HEK293T (cell line): Measurements from ENCODE around the gene CHMP6.

ENCODE experiments used
- CTCF ChIA-PET: fragments of 350-600 bp; formaldehyde crosslinking; extraction: SDS; loops from one replicate; lab custom pipeline; 2021; ENCODE audit warnings: antibody characterized with exemption, inconsistent platforms; lab: Yijun Ruan, JAX
- POLR2A ChIA-PET: fragments of 350-600 bp; formaldehyde crosslinking; extraction: SDS; loops from one replicate; lab custom pipeline; 2020; ENCODE audit warnings: antibody characterized with exemption, inconsistent platforms; lab: Yijun Ruan, JAX
- DNase-seq: peaks from one replicate; pipeline ENCODE4 v3.0.0; 2012; ENCODE audit warnings: mixed read lengths; ENCODE audit errors: extremely low spot score
- ARNT ChIP-seq: fragments of 450-650 bp; IDR thresholded peaks from 2 replicates; pipeline ENCODE4 v1.6.1; 2017; ENCODE audit warnings: mild to moderate bottlenecking
- BHLHE40 ChIP-seq: fragments of 450-650 bp; IDR thresholded peaks from 2 replicates; pipeline ENCODE4 v1.6.1; 2016; ENCODE audit warnings: mild to moderate bottlenecking, moderate library complexity, borderline replicate concordance
- CTBP1 ChIP-seq: fragments of 450-650 bp; IDR thresholded peaks from 2 replicates; pipeline ENCODE4 v1.6.1; 2016; ENCODE audit warnings: borderline replicate concordance
- ELF4 ChIP-seq: fragments of 450-650 bp; IDR thresholded peaks from 2 replicates; pipeline ENCODE4 v1.6.1; 2017; ENCODE audit warnings: antibody characterized with exemption
- FOXA1 ChIP-seq: fragments of 450-650 bp; IDR thresholded peaks from 2 replicates; pipeline ENCODE4 v1.6.1; 2016; ENCODE audit warnings: mild to moderate bottlenecking
- FOXK2 ChIP-seq: fragments of 450-650 bp; IDR thresholded peaks from 2 replicates; pipeline ENCODE4 v1.6.1; 2016; ENCODE audit warnings: mild to moderate bottlenecking
- FOXM1 ChIP-seq: fragments of 450-650 bp; IDR thresholded peaks from 2 replicates; pipeline ENCODE4 v1.6.1; 2017; ENCODE audit warnings: mild to moderate bottlenecking, borderline replicate concordance
- HDGF ChIP-seq: fragments of 450-650 bp; IDR thresholded peaks from 2 replicates; pipeline ENCODE4 v1.6.1; 2017; ENCODE audit warnings: antibody characterized with exemption, borderline replicate concordance
- L3MBTL2 ChIP-seq: fragments of 450-650 bp; conservative IDR thresholded peaks from 2 replicates; pipeline ENCODE4 v1.6.1; 2016; ENCODE audit warnings: mild to moderate bottlenecking
- LEF1 ChIP-seq: fragments of 450-650 bp; IDR thresholded peaks from 2 replicates; pipeline ENCODE4 v1.6.1; 2017; ENCODE audit warnings: mild to moderate bottlenecking, borderline replicate concordance
- NFRKB ChIP-seq: fragments of 450-650 bp; IDR thresholded peaks from 2 replicates; pipeline ENCODE4 v1.6.1; 2016; ENCODE audit warnings: mild to moderate bottlenecking, moderate library complexity
- SP1 ChIP-seq: fragments of 450-650 bp; IDR thresholded peaks from 2 replicates; pipeline ENCODE4 v1.6.1; 2017
- SUZ12 ChIP-seq: fragments of 450-650 bp; IDR thresholded peaks from 2 replicates; pipeline ENCODE4 v1.6.1; 2016; ENCODE audit warnings: mild to moderate bottlenecking
- TARDBP ChIP-seq: fragments of 450-650 bp; IDR thresholded peaks from 2 replicates; pipeline ENCODE4 v1.6.1; 2016
- ZNF384 ChIP-seq: fragments of 450-650 bp; IDR thresholded peaks from 2 replicates; pipeline ENCODE4 v1.6.1; 2016
- TF ChIP-seq, protein P1 (sequence below): fragments of 450-650 bp; IDR thresholded peaks from 2 replicates; pipeline ENCODE4 v1.6.1; 2016

Gene CHMP6

DNA sequence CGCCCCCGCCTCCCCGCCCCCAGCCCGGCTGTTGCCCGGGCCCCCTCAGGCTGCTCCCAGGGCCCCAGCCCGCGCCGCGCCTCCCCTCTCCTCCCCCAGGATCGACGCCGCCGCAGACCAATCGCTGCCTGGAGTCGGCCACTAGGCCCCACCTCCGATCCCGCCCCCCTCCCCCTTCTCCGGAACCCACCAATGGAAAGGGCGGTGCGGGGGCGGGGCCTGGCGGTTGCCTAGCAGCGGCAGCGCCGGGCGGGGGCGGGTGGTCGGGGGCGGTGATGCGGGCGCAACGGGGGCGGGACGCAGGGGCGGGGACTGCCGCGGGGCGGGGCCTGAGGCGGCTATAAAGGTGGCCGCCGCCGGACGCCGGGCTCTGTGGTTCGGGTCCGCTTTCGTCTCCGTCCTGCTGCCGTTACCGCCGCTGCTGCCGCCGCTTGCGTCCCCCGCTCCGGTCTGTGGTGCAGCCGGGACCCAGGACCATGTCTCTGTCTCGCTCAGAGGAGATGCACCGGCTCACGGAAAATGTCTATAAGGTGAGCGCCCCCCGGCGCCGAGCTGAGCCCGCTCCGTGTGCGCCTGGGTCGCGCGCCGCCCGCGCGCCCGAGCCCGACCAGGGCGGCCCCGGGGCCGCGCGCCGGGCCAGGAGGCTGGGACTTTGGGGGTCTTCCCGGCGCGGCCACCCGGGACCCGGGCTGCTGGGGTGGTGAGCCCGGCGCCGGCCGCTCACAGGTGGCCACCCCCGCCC lies 43.3 kb downstream of the CHMP6 start, which contains the start of gene BAIAP2:
TSS of gene BAIAP2 (plus strand) at position 373 of the 742 bp plus-strand sequence. CDS start at position 477, 104 bp downstream.
- ChIA-PET POLR2A (interaction anchor here (0.6 to 1.2 kb wide), 10 partner anchors 9 to 565 kb away, joined by 3 to 6 read pairs (median 4); no protein-coding TSS in a partner anchor), CTCF (no interaction called here)
- peak; percentile 100 for DNase-seq
- TF ChIP-seq BHLHE40 = no peak
- TF ChIP-seq FOXM1 = no peak
- TF ChIP-seq LEF1 = no peak
- TF ChIP-seq FOXK2 = no peak
- peak; percentile 65 for TF ChIP-seq ELF4
- TF ChIP-seq NFRKB = no peak
- TF ChIP-seq ZNF384 = no peak
- 0 out of 2 replicates have a peak, but pooled peaks have one; percentile 32 for TF ChIP-seq ARNT
- TF ChIP-seq, protein P1, sequence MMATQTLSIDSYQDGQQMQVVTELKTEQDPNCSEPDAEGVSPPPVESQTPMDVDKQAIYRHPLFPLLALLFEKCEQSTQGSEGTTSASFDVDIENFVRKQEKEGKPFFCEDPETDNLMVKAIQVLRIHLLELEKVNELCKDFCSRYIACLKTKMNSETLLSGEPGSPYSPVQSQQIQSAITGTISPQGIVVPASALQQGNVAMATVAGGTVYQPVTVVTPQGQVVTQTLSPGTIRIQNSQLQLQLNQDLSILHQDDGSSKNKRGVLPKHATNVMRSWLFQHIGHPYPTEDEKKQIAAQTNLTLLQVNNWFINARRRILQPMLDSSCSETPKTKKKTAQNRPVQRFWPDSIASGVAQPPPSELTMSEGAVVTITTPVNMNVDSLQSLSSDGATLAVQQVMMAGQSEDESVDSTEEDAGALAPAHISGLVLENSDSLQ = peak; percentile 97
- TF ChIP-seq SUZ12 = no peak
- TF ChIP-seq L3MBTL2 = no peak
- no peak for TF ChIP-seq HDGF

GRCh38 chr17:81035521-81036196 lies 44.0 kb downstream of the CHMP6 start:
- DNase-seq = no peak
- ChIA-PET POLR2A (interaction anchor here (0.6 to 1.2 kb wide), 9 partner anchors 10 to 59 kb away, joined by 3 to 6 read pairs (median 4); no protein-coding TSS in a partner anchor), CTCF (no interaction called here)
- TF ChIP-seq, protein P1 = 0 out of 2 replicates have a peak, but pooled peaks have one; percentile 41
- no peak for TF ChIP-seq L3MBTL2

DNA sequence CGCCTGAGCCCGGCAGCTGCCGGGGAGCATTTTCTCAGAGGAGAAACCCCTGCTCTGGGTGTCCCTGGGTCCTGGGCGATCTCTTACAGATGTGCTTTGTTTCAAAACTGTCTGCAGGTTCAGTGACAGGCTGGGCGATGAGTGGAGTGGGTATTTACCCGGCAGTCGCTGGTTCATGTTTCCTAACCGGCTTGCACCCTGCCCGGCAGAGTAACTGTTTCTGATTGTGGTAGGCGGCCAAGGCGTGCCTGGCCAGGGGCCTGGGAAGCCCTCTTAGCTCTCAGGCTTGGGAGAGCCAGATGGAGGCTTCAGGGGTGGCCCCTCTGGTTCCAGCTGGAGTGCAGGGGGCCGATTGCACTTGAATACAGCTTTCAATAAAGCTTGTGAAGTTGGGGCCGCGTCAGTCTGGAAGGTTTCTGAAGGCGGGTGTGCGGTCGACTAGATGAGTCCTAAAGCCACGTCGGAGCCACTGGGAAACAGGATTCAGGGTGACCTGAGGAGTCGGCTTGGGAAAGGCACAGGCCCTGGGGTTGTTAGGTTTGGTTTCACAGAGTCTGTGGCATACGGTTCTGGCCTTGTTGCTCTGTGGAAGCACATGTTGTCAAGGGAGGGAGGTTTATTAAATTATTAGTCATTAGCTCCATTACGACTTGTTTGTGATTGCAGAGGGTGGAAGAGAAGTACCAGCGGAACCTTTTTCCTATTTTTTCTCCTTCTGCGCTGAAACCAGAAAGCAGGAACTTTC lies 44.7 kb downstream of the CHMP6 start:
- POLR2A ChIA-PET = interaction anchor here (1.2 kb wide), 1 partner anchor 56 kb away, joined by 4 read pairs; no protein-coding TSS in a partner anchor
- CTCF ChIA-PET = interaction anchor here (0.6 kb wide), 1 partner anchor 43 kb away, joined by 3 read pairs; no protein-coding TSS in a partner anchor
- no peak for TF ChIP-seq LEF1
- TF ChIP-seq, protein P1 = no peak
- no peak for TF ChIP-seq FOXA1
- TF ChIP-seq L3MBTL2 = no peak
- TF ChIP-seq SP1 = no peak
- TF ChIP-seq ELF4 = no peak
- TF ChIP-seq FOXM1 = no peak
- no peak for TF ChIP-seq TARDBP
- no peak for TF ChIP-seq ARNT
- TF ChIP-seq NFRKB = no peak
- TF ChIP-seq HDGF = no peak
- TF ChIP-seq CTBP1 = no peak
- no peak for TF ChIP-seq ZNF384
- TF ChIP-seq BHLHE40 = no peak
- TF ChIP-seq SUZ12 = no peak
- TF ChIP-seq FOXK2 = no peak
- no peak for DNase-seq

DNA sequence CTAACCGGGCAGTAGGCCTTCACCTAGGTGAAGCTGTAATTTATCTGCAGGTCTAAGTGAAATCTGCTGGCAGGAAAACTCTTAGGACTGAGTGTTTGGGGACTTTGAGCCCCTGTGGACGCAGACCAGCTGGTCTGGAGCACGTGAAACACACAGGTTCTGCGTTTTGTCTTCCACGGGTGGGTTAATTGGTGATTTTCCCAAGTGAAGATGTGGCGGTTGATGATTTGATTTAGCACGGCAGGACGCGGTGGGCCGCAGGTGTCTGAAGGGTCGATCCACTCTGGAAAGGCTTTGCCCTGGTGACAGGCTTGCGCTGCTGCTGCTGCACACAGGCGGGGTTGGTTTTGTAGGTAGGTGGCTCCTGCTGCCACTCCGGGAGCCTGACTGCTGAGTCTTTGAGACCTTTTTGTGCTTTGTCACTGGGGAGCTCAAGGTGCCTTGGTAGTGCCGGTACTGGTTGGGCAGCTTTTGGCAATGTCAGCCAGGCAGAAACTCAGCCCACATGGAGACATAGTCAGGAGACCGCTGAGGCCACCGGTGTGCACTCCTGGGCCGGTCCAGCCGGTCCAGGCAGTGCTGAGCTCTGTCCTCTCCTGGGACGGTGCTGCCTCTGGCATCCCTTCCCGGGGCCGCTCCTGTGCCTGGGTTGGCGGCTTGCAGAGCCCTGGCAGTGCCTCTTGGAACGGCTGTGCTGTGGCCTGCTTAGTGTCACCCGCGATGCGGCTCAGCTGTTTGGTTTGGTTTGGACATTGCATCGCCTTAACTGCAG lies 45.6 kb downstream of the CHMP6 start:
- CTCF ChIA-PET = interaction anchor here (0.6 to 1.0 kb wide), 3 partner anchors 14 to 44 kb away, joined by 3 read pairs; no protein-coding TSS in a partner anchor
- DNase-seq = no peak
- TF ChIP-seq ARNT (no peak), TARDBP (no peak), HDGF (no peak), ZNF384 (no peak), BHLHE40 (no peak), ELF4 (no peak), FOXM1 (no peak), L3MBTL2 (no peak), FOXA1 (no peak), NFRKB (no peak), LEF1 (no peak), SUZ12 (no peak), CTBP1 (no peak), SP1 (no peak)
- TF ChIP-seq, protein P1 = no peak
- POLR2A ChIA-PET = no interaction called here
